ENCODE results near the gene CLDN4.
A peak's percentile ranks its signal among the peaks of the same experiment; 100 is the strongest.

Gene CLDN4

GRCh38 chr7:73844131-73844547 lies 13.3 kb downstream of the CLDN4 start:
- no peak for DNase-seq

GRCh38 chr7:73844848-73845460 lies 14.2 kb downstream of the CLDN4 start:
- no peak for DNase-seq

- peak; percentile 18 for DNase-seq
Measured at GRCh38 chr7:73845701-73846195, 15.0 kb downstream of the CLDN4 start.

GRCh38 chr7:73847941-73848723 lies 17.3 kb downstream of the CLDN4 start:
- DNase-seq: no peak

GRCh38 chr7:73850781-73851207 lies 20.0 kb downstream of the CLDN4 start:
- peak; percentile 79 for DNase-seq

GRCh38 chr7:73851410-73852338 lies 20.9 kb downstream of the CLDN4 start:
- DNase-seq: peak; percentile 89

GRCh38 chr7:73852500-73852899 lies 21.7 kb downstream of the CLDN4 start:
- DNase-seq: no peak

GRCh38 chr7:73856941-73857340 lies 26.1 kb downstream of the CLDN4 start:
- no peak for DNase-seq

- DNase-seq: no peak
Measured at GRCh38 chr7:73858807-73859206, 28.0 kb downstream of the CLDN4 start.

GRCh38 chr7:73860859-73861258 lies 30.1 kb downstream of the CLDN4 start, which contains the start of gene TMEM270:
TSS of gene TMEM270 (plus strand) at chr7:73861159. CDS start at chr7:73861195, 36 bp downstream.
- no peak for DNase-seq

GRCh38 chr7:73861305-73861704 lies 30.5 kb downstream of the CLDN4 start:
- no peak for DNase-seq

GRCh38 chr7:73864981-73865711 lies 34.4 kb downstream of the CLDN4 start:
- DNase-seq: no peak

GRCh38 chr7:73865738-73866445 lies 35.1 kb downstream of the CLDN4 start:
- DNase-seq: peak; percentile 87

GRCh38 chr7:73866446-73866767 lies 35.6 kb downstream of the CLDN4 start:
- no peak for DNase-seq

GRCh38 chr7:73869011-73869798 lies 38.4 kb downstream of the CLDN4 start:
- DNase-seq: no peak

GRCh38 chr7:73870041-73870492 lies 39.3 kb downstream of the CLDN4 start:
- DNase-seq: no peak

- DNase-seq: no peak
Measured at GRCh38 chr7:73871163-73872011, 40.6 kb downstream of the CLDN4 start.

GRCh38 chr7:73872056-73872908 lies 41.5 kb downstream of the CLDN4 start:
- DNase-seq: no peak

- DNase-seq: no peak
Measured at GRCh38 chr7:73876361-73876760, 45.6 kb downstream of the CLDN4 start.
